ENCODE data around the gene TMIE. TPM values are rescaled to one million over a fixed set of nuclear protein-coding genes. Genes with fewer than 3 reads are reported as not detected.
"Not testable (repeated sequence)": the region's sequence is repeated elsewhere in the genome, so short reads cannot be mapped to it uniquely, and the experiment has no call there.

Gene TMIE
- total RNA-seq, 2 donors from 2014 or later: 0.18 to 1.6 TPM

DNA sequence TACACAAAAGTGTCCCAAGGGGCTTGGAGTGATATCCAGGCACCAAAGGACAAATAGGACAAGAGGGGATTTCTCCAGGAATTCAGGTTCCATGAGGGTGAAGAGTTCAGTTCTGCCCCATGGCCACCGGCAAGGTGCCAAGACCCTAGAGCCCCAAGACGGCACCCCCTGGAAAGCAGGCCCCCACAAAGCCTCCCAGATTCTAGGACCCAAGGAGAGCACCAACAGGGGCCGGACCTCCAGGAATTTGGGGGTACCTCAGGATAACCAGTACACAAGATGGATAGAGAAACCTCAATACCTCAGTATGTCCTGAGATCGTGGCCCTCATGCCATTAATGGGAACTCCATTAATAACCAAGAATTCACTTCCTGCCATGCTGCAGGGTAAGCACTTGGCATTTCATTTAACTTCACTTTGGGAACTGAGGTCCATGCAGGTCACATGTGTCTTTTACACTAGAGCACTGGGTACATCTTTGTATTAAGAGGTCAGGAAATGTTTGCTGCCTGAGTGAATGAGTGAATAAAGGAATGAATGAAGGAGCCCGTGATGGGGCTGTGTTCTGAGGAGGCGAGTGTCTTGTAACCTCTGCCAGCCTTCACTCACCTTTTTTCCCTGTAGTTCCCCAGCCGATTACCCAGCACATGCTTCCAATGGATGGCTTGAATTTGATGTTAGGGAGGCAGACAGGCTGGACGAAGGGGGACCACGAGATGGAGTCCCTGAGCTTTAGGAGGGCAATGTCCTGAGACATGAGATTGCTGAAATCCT is 32.0 kb downstream of the TMIE start:
- no peak for DNase-seq (ENCODE audit: low spot score)
- H3K9me3 ChIP-seq: no peaks in the 10 kb centered on the region
- no peak overlapping the region for H3K4me3 ChIP-seq
- TF ChIP-seq, protein P1, sequence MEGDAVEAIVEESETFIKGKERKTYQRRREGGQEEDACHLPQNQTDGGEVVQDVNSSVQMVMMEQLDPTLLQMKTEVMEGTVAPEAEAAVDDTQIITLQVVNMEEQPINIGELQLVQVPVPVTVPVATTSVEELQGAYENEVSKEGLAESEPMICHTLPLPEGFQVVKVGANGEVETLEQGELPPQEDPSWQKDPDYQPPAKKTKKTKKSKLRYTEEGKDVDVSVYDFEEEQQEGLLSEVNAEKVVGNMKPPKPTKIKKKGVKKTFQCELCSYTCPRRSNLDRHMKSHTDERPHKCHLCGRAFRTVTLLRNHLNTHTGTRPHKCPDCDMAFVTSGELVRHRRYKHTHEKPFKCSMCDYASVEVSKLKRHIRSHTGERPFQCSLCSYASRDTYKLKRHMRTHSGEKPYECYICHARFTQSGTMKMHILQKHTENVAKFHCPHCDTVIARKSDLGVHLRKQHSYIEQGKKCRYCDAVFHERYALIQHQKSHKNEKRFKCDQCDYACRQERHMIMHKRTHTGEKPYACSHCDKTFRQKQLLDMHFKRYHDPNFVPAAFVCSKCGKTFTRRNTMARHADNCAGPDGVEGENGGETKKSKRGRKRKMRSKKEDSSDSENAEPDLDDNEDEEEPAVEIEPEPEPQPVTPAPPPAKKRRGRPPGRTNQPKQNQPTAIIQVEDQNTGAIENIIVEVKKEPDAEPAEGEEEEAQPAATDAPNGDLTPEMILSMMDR (IDR thresholded peaks at IDR 0.05): no peak
- TF ChIP-seq POLR2A (IDR thresholded peaks at IDR 0.05): no peak
- TF ChIP-seq POLR2AphosphoS5 (IDR thresholded peaks at IDR 0.05): no peak
- intact Hi-C loops (cut with DNase I): no loop called here
- H3K27me3 ChIP-seq (replicated peaks; ENCODE audit: insufficient read depth): no peaks in the 10 kb centered on the region
- no peaks in the 10 kb centered on the region for H3K4me1 ChIP-seq (replicated peaks)
- WGBS: 86% methylated on average over 9 of the region's 9 CpGs
- no peak overlapping the region for H3K27ac ChIP-seq
- H3K36me3 ChIP-seq: no peaks in the 10 kb centered on the region

DNA sequence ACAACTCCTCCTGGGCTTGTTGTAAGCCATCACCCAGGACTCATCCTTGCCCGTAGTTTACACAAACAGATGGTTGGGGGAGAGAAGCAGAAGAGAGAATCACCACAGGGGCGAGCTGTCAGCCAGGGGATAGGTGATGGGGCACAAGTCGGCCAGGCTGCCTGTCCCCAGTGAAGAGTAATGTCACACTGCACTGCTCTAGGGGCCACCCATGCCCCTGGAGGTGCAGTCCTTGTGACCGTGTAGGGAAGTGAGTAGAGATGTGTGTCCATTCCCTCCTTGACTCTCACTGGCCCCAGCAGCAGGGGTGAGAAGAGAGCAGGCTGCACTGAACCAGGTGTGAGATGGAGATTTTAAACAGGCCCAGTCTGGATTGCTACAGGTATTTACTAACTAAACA is 33.6 kb downstream of the TMIE start:
- no peaks in the 10 kb centered on the region for H3K36me3 ChIP-seq
- DNase-seq (ENCODE audit: low spot score): no peak
- no peaks in the 10 kb centered on the region for H3K27me3 ChIP-seq (replicated peaks; ENCODE audit: insufficient read depth)
- TF ChIP-seq POLR2A (IDR thresholded peaks at IDR 0.05) (no peak), POLR2AphosphoS5 (IDR thresholded peaks at IDR 0.05) (no peak)
- TF ChIP-seq, protein P1 (IDR thresholded peaks at IDR 0.05): no peak
- H3K9me3 ChIP-seq: no peaks in the 10 kb centered on the region
- intact Hi-C loops (cut with DNase I): no loop called here
- no peak overlapping the region for H3K27ac ChIP-seq
- no peaks in the 10 kb centered on the region for H3K4me1 ChIP-seq (replicated peaks)
- WGBS: 68% methylated on average over 4 of the region's 4 CpGs
- no peak overlapping the region for H3K4me3 ChIP-seq

DNA sequence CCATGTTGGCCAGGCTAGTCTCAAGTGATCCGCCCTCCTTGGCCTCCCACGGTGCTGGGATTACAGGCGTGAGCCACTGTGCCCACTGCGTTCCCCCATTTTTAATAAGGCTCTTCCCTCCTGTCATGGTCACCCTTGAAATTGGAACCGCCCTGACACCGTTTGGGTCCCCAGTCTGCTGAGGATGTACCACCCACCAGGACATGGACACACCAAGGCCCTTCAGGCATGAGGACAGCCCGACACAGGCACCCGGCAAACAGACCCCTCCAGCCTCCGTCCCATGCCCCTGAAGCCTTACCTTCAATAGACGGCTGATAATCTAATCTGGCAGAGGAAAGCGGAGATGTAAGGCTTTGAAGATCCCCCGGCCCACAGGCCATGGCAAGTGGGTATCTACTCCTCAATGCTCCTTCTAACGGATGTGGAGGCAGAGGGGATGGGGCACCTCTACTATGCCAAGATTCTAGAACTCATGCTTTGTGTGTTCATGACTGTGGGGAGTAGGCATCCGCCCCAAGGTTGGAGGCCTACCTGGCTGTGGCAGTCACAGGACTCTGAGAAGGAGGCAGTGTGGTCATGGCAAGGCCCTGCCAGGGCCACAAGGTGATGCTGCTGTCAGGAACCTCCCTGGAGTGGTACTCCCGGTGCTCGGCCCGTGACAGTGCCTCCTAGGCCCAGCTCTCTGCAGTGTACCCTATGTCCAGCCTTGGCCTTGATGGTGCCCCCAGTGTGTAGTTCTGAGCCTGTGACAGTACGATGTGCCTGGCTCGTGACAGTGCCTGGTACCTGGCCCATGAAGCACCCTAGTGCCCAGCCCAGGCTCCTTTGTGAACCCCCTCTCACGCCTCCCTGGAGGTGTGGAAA is 35.0 kb downstream of the TMIE start:
- no peaks in the 10 kb centered on the region for H3K9me3 ChIP-seq
- no peaks in the 10 kb centered on the region for H3K27me3 ChIP-seq (replicated peaks; ENCODE audit: insufficient read depth)
- H3K4me1 ChIP-seq (replicated peaks): no peaks in the 10 kb centered on the region
- H3K4me3 ChIP-seq: no peak overlapping the region
- intact Hi-C loops (cut with DNase I): no loop called here
- WGBS: 95% methylated on average over 20 of the region's 20 CpGs
- TF ChIP-seq, protein P1 (IDR thresholded peaks at IDR 0.05): no peak
- TF ChIP-seq POLR2AphosphoS5 (IDR thresholded peaks at IDR 0.05) (no peak), POLR2A (IDR thresholded peaks at IDR 0.05) (no peak)
- no peaks in the 10 kb centered on the region for H3K36me3 ChIP-seq
- no peak overlapping the region for H3K27ac ChIP-seq
- no peak for DNase-seq (ENCODE audit: low spot score)

DNA sequence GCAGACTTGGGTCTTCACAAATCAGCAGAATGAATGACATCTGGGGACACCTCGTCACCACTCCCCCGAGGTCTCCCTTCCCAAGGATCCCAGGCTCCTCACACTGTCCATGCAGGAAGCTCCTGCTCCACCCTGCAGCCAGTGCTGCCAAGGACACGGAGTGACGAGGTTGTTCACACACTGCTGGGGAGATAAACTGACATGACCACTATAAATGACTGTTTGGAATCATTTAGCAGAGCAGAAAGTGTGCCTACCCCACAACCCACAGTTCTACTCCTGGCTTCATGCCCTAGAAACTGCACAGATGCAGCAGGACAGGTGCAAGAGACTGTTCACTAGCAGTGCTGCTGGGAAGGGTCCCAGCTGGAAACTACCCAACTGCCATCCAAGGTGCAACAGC is 36.1 kb downstream of the TMIE start:
- H3K4me1 ChIP-seq (replicated peaks): no peaks in the 10 kb centered on the region
- no peaks in the 10 kb centered on the region for H3K9me3 ChIP-seq
- no peak for DNase-seq (ENCODE audit: low spot score)
- no peaks in the 10 kb centered on the region for H3K36me3 ChIP-seq
- no peak overlapping the region for H3K4me3 ChIP-seq
- WGBS: 31% methylated on average over 4 of the region's 4 CpGs
- H3K27ac ChIP-seq: no peak overlapping the region
- intact Hi-C loops (cut with DNase I): no loop called here
- no peaks in the 10 kb centered on the region for H3K27me3 ChIP-seq (replicated peaks; ENCODE audit: insufficient read depth)
- TF ChIP-seq POLR2A (IDR thresholded peaks at IDR 0.05): no peak
- TF ChIP-seq, protein P1 (IDR thresholded peaks at IDR 0.05): no peak

DNA sequence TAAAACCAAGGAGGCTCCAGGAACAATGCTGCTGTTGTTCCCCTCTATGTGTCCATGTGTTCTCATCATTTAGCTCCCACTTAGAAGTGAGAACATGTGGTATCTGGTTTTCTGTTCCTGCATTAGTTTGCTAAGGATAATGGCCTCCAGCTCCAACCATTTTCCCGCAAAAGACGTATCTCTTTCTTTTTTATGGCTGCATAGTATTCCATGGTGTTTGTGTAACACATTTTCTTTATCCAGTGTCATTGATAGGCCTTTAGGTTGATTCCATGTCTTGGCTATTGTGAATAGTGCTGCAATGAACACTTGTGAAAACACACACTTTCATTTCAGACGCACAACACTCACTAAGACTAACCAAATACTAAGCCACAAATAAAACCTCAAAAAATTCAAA is 38.4 kb downstream of the TMIE start:
- H3K36me3 ChIP-seq; H3K27ac ChIP-seq; H3K9me3 ChIP-seq; H3K4me1 ChIP-seq (replicated peaks); H3K27me3 ChIP-seq (replicated peaks; ENCODE audit: insufficient read depth); intact Hi-C loops (cut with DNase I); H3K4me3 ChIP-seq; DNase-seq (ENCODE audit: low spot score): not testable (repeated sequence)
- WGBS: 93% methylated on average over 3 of the region's 3 CpGs
